ES-I3 (cell line): ENCODE measurements around the gene CR1.
"Not testable (repeated sequence)": the region's sequence is repeated elsewhere in the genome, so short reads cannot be mapped to it uniquely, and the experiment has no call there.

Experiments used
- H3K36me3 ChIP-seq: 2 replicates; pipeline ENCODE4 v1.6.1; 2013; ENCODE audit warnings: mild to moderate bottlenecking, low read length, control low read depth, moderate library complexity; ENCODE audit not compliant: insufficient read depth
- H3K4me1 ChIP-seq: 2 replicates; pipeline ENCODE4 v1.6.1; 2013; ENCODE audit warnings: mild to moderate bottlenecking, control low read depth, low read length; ENCODE audit not compliant: insufficient read depth
- H3K9ac ChIP-seq: 2 replicates; pipeline ENCODE4 v1.6.1; 2013; ENCODE audit warnings: low read depth, mild to moderate bottlenecking, low read length, moderate library complexity
- H3K9me3 ChIP-seq: 2 replicates; pipeline ENCODE4 v1.6.1; 2013; ENCODE audit warnings: mild to moderate bottlenecking, low read length, moderate library complexity; ENCODE audit not compliant: control insufficient read depth, insufficient read depth

The CR1 gene

GRCh38 chr1:207676153-207676552, 180.2 kb downstream of the CR1 start:
- Histone ChIP-seq H3K9ac (no peak overlapping the region), H3K36me3 (no peaks in the 10 kb centered on the region), H3K9me3 (peaks cover 6% of the 10 kb centered on the region; the same call in 1 of the 2 replicates), H3K4me1 (peaks cover 12% of the 10 kb centered on the region)

- H3K9ac ChIP-seq, H3K4me1 ChIP-seq, H3K9me3 ChIP-seq, H3K36me3 ChIP-seq: not testable (repeated sequence)
Measured at GRCh38 chr1:207680590-207681388, 184.8 kb downstream of the CR1 start.

- not testable (repeated sequence) for H3K9me3 ChIP-seq, H3K36me3 ChIP-seq, H3K9ac ChIP-seq, H3K4me1 ChIP-seq
Measured at GRCh38 chr1:207682872-207683434, 187.0 kb downstream of the CR1 start.

DNA sequence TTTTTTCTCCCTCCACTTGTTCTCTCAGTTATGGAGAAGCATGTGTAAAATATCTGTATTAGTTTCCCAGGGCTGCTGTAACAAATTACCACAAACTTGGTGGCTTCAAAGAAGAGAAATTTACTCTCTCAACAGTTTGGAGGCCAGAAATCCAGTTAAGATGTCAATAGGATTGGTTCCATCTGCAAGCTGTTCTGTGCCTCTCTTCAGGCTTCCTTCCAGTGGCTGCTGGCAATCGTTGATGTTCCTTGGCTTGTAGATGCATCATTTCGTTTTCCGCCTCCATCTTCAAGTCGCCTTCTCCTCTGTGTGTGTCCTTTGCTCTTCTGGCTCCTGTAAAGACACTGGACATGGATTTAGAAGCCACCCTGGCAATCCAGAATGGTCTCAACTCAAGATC, 194.6 kb downstream of the CR1 start:
- not testable (repeated sequence) for H3K9ac ChIP-seq, H3K9me3 ChIP-seq, H3K36me3 ChIP-seq, H3K4me1 ChIP-seq

DNA sequence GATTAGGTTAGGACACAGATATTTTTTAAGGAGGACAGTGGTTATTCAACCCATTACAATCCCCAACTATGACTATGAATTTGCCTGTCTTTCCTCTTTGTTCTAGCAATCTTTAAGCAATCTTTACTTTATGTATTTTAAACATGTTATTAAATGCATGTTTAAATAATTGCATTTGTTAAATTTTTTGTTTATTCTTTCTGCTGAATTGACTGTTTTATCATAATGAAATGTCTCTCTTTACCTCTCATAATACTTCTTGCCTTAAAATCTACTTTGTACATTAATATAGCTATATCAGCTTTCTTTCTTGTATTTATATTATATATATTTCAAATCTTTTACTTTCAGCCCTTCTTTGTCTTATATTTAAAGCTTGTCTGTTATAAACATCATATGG, 195.1 kb downstream of the CR1 start:
- Histone ChIP-seq H3K9ac (no peak overlapping the region), H3K9me3 (no peaks in the 10 kb centered on the region), H3K36me3 (no peaks in the 10 kb centered on the region), H3K4me1 (no peaks in the 10 kb centered on the region)
